Activated T-cell treated with anti-CD3 and anti-CD28 coated beads, Interleukin-2, amount 50 U/mL, for 72 hours (primary cell): ENCODE data around the gene KAT2A. TPM values are rescaled to one million over a fixed set of nuclear protein-coding genes. Genes with fewer than 3 reads are reported as not detected.

Experiments used
- ATAC-seq, 2 donors: fragments of 150-1000 bp; cut with Tn5 transposase; replicated peaks in 1 of 2; 2 replicates each; pipeline ENCODE4 v1.10.0; 2021; ENCODE audit warnings: moderate library complexity in 2 of 2, mild to moderate bottlenecking in 1 of 2
- DNase-seq, 2 donors: peaks; one replicate each; pipeline ENCODE4 v3.0.0; 2021 to 2022; ENCODE audit warnings: mixed read lengths in 1 of 2
- H3K27ac Mint-ChIP-seq: one replicate; pipeline ENCODE4 v1.8.0; 2022; ENCODE audit warnings: mild to moderate bottlenecking, moderate library complexity, mixed read lengths
- H3K27me3 Mint-ChIP-seq: one replicate; pipeline ENCODE4 v1.8.0; 2022; ENCODE audit warnings: low read depth, mixed read lengths
- H3K36me3 Mint-ChIP-seq, 2 donors: one replicate each; pipeline ENCODE4 v1.8.0; 2022; ENCODE audit warnings: mixed read lengths in 2 of 2, mild to moderate bottlenecking in 1 of 2; ENCODE audit not compliant: insufficient read depth in 2 of 2
- H3K4me1 Mint-ChIP-seq: one replicate; pipeline ENCODE4 v1.8.0; 2022; ENCODE audit warnings: low read depth, mixed read lengths
- H3K4me3 Mint-ChIP-seq, 2 donors: one replicate each; pipeline ENCODE4 v1.8.0; 2022; ENCODE audit warnings: mild to moderate bottlenecking in 2 of 2, mixed read lengths in 2 of 2, moderate library complexity in 2 of 2
- H3K9me3 Mint-ChIP-seq, 2 donors: one replicate each; pipeline ENCODE4 v1.8.0; 2022; ENCODE audit warnings: mixed read lengths in 2 of 2
- total RNA-seq, 2 donors: library from RNA; stranded (reverse); gene quantifications; one replicate each; pipeline ENCODE4 v1.2.3, GENCODE V29; 2022

The KAT2A gene
- total RNA-seq, 2 donors from 2014 or later: 33.3 to 41.4 TPM

GRCh38 chr17:42088736-42089135 lies 32.4 kb downstream of the KAT2A start:
- H3K27ac Mint-ChIP-seq: no peak overlapping the region
- peaks cover 7% of the 10 kb centered on the region for H3K27me3 Mint-ChIP-seq
- H3K36me3 Mint-ChIP-seq: no peaks in the 10 kb centered on the region
- no peak overlapping the region for H3K4me3 Mint-ChIP-seq
- no peaks in the 10 kb centered on the region for H3K4me1 Mint-ChIP-seq
- no peak for DNase-seq
- no peaks in the 10 kb centered on the region for H3K9me3 Mint-ChIP-seq
- ATAC-seq: no peak

- no peak overlapping the region for H3K4me3 Mint-ChIP-seq
- no peaks in the 10 kb centered on the region for H3K4me1 Mint-ChIP-seq
- no peak for DNase-seq
- no peak overlapping the region for H3K27ac Mint-ChIP-seq
- H3K27me3 Mint-ChIP-seq: peaks cover 7% of the 10 kb centered on the region
- H3K36me3 Mint-ChIP-seq: no peaks in the 10 kb centered on the region
- no peaks in the 10 kb centered on the region for H3K9me3 Mint-ChIP-seq
- ATAC-seq: no peak
Measured at GRCh38 chr17:42087736-42088705, 33.1 kb downstream of the KAT2A start.

- DNase-seq: no peak
- H3K27ac Mint-ChIP-seq: no peak overlapping the region
- no peak overlapping the region for H3K4me3 Mint-ChIP-seq
- no peaks in the 10 kb centered on the region for H3K9me3 Mint-ChIP-seq
- H3K36me3 Mint-ChIP-seq: no peaks in the 10 kb centered on the region
- no peak for ATAC-seq
- H3K4me1 Mint-ChIP-seq: no peaks in the 10 kb centered on the region
- H3K27me3 Mint-ChIP-seq: peaks cover 7% of the 10 kb centered on the region
Measured at GRCh38 chr17:42087042-42087701, 34.0 kb downstream of the KAT2A start.

- Mint-ChIP-seq H3K4me1 (no peaks in the 10 kb centered on the region), H3K27ac (no peak overlapping the region), H3K4me3 (no peak overlapping the region), H3K9me3 (no peaks in the 10 kb centered on the region), H3K36me3 (no peaks in the 10 kb centered on the region), H3K27me3 (no peaks in the 10 kb centered on the region)
- no peak for DNase-seq
- ATAC-seq: no peak
Measured at GRCh38 chr17:42081516-42082129, 39.5 kb downstream of the KAT2A start.

DNA sequence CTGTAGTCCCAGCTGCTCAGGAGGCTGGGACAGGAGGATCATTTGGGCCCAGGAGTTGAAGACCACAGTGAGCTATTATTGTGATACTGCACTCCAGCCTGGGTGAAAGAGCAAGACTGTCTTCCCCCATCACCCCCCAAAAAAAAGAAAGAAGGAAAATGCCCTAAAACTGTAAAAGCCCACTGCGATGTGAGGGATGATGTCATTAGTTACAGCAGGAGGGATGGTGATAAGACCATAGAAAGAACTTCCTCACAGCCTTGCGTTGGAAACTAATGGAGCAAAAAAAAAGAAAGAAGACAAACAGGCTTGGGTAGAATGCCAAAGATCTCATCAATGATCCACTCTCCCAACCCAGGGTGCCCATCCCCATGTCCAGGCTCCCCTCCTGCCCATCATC lies 41.6 kb downstream of the KAT2A start:
- no peak overlapping the region for H3K27ac Mint-ChIP-seq
- H3K36me3 Mint-ChIP-seq: no peaks in the 10 kb centered on the region
- DNase-seq: no peak
- ATAC-seq: no peak
- H3K4me1 Mint-ChIP-seq: no peaks in the 10 kb centered on the region
- no peaks in the 10 kb centered on the region for H3K9me3 Mint-ChIP-seq
- H3K4me3 Mint-ChIP-seq: no peak overlapping the region
- no peaks in the 10 kb centered on the region for H3K27me3 Mint-ChIP-seq

- no peak for DNase-seq
- H3K4me1 Mint-ChIP-seq: peaks cover 5% of the 10 kb centered on the region
Measured at GRCh38 chr17:42078396-42079043, 42.6 kb downstream of the KAT2A start.

GRCh38 chr17:42077755-42078154 lies 43.4 kb downstream of the KAT2A start:
- Mint-ChIP-seq H3K27me3 (peaks cover 9% of the 10 kb centered on the region), H3K4me3 (no peak overlapping the region), H3K27ac (no peak overlapping the region), H3K4me1 (peaks cover 12% of the 10 kb centered on the region), H3K36me3 (no peaks in the 10 kb centered on the region), H3K9me3 (no peaks in the 10 kb centered on the region)
- DNase-seq (no peak), ATAC-seq (no peak)

More at GRCh38 chr17:42078396-42079043, 42.6 kb downstream of the KAT2A start:
- ATAC-seq: no peak
- no peak overlapping the region for H3K27ac Mint-ChIP-seq
- H3K27me3 Mint-ChIP-seq: peaks cover 1% of the 10 kb centered on the region
- H3K4me3 Mint-ChIP-seq: no peak overlapping the region
- no peaks in the 10 kb centered on the region for H3K36me3 Mint-ChIP-seq
- H3K9me3 Mint-ChIP-seq: no peaks in the 10 kb centered on the region

GRCh38 chr17:42076797-42077559 lies 44.2 kb downstream of the KAT2A start:
- Mint-ChIP-seq H3K36me3 (no peaks in the 10 kb centered on the region), H3K27me3 (peaks cover 9% of the 10 kb centered on the region), H3K27ac (no peak overlapping the region), H3K9me3 (no peaks in the 10 kb centered on the region), H3K4me3 (no peak overlapping the region), H3K4me1 (peaks cover 14% of the 10 kb centered on the region)
- no peak for DNase-seq
- no peak for ATAC-seq

GRCh38 chr17:42075789-42076188 lies 45.4 kb downstream of the KAT2A start:
- no peaks in the 10 kb centered on the region for H3K9me3 Mint-ChIP-seq
- H3K27ac Mint-ChIP-seq: no peak overlapping the region
- H3K4me1 Mint-ChIP-seq: peaks cover 21% of the 10 kb centered on the region
- DNase-seq: no peak
- no peak for ATAC-seq
- peaks cover 9% of the 10 kb centered on the region for H3K27me3 Mint-ChIP-seq
- H3K36me3 Mint-ChIP-seq: no peaks in the 10 kb centered on the region
- no peak overlapping the region for H3K4me3 Mint-ChIP-seq

DNA sequence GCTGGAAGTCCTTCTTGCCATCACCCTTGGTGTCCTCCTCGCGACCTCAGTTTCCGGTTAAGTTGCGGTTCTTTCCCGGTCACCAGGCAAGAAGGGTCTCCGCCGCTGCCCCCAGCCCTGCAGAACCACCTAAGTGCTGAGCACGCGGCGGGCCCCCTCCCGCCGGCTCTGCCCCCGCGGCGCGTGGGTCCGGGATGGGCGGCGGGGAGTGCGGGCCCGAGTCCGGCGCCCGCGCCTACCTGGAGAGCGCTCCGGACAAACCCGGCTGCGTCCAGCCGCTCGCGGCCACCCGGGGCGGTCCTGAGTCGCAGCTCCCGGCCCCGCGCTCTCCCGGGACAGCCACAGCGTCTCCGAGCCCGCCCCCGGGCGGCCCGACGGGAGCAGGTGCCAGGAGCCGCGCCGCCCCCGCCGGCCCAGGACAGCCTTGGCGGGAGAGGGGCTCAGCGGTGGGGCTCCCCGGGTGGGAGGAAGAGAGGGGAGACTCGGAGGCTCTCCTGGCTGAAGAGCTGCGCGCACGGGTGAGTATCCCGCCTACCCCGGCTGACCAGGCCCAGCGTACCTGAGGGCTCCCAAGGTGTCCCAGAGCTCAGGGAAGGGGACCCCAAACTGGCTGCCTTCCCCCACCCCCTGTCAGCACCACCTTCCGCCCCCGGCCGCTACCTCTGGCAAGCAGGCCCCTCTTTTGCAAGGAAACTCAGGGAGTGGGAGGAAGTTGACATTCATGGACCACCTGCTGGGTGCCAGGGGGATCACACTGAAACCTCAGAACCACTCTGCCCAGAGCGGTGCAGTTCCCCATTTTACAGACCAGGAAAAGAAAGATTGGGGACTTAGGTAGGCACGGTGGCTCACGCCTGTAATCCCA lies 48.6 kb downstream of the KAT2A start:
- peak; percentile 38 to 46 for ATAC-seq
- peak in 1 of 2 donors; percentile 31 for DNase-seq
- Mint-ChIP-seq H3K9me3 (no peaks in the 10 kb centered on the region), H3K27me3 (peaks cover 9% of the 10 kb centered on the region), H3K4me3 (peak overlapping the region; percentile 76 to 80), H3K27ac (no peak overlapping the region), H3K36me3 (no peaks in the 10 kb centered on the region), H3K4me1 (peaks cover 21% of the 10 kb centered on the region)

DNA sequence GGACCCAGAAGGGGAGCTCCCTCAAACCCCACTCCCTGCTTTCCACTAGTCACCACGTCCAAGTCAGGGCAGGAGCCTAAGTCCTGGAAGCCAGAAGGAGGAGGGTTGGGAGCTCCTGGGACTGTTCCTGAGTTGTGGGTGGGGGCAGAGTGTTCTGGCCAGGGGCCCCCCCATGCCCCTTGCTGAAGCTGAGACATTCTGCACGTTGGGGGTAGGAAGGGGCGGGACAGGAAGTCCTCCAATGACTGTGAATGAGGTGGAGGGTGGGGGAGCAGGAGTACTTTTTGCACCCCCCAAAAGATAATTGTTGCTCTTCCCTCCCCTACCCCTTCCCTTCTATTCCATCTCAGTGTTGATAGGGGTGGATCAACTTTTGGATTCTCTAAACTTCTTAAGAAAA lies 49.4 kb downstream of the KAT2A start:
- Mint-ChIP-seq H3K27ac (no peak overlapping the region), H3K4me1 (peaks cover 25% of the 10 kb centered on the region), H3K9me3 (no peaks in the 10 kb centered on the region), H3K27me3 (peaks cover 9% of the 10 kb centered on the region), H3K4me3 (peak overlapping the region; percentile 72 to 76), H3K36me3 (no peaks in the 10 kb centered on the region)
- DNase-seq (peak in 1 of 2 donors; percentile 38), ATAC-seq (peak; percentile 59 to 62)
